UCSD-AML1 (cell line): ENCODE measurements around the gene TMEM221.

Experiments
- DNase-seq: peaks from one replicate; lab custom pipeline; 2025; ENCODE audit not compliant: unreplicated experiment; lab: John Stamatoyannopoulos, UW

The TMEM221 gene

GRCh38 chr19:17445526-17446165 is 2.8 kb downstream of the TMEM221 start:
- DNase-seq = no peak

GRCh38 chr19:17441241-17442021 is 7.0 kb downstream of the TMEM221 start:
- DNase-seq = peak; percentile 23

DNA sequence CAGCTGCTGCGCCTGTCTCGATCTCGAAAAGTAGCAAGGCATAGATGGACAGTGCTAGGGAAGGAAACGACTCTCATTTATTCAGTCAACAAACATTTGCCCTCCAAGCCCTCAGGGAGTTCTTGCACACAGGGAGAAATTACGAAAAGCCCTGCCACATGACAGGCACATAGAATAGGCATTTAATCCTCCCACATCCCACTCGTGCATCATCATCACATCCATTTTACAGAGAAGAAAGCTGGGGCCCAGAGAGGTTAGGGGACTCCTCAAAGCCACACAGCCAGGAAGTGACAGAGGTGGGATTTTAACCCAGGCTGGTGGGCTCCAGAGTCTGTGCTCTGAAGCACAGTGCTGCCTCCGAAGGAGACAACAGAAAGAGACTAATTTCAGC is 11.6 kb downstream of the TMEM221 start:
- no peak for DNase-seq

GRCh38 chr19:17436094-17436873 is 12.2 kb downstream of the TMEM221 start:
- no peak for DNase-seq

DNA sequence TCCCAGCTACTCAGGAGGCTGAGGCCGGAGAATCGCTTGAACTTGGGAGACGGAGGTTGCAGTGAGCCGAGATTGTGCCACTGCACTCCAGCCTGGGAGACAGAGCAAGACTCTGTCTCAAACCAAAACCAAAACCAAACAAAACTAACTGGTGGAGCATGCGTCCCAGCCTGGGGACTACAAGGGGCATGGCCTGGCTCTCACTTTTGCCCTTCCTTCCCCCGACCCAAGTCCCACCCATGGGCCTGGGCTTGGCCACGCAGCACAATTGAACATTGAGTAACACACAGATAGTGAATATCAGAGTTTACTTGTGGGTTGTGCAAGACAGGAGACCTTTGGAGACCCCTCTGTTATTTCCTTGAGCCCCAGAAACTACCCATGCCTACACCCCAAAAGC is 13.2 kb downstream of the TMEM221 start:
- DNase-seq = no peak

DNA sequence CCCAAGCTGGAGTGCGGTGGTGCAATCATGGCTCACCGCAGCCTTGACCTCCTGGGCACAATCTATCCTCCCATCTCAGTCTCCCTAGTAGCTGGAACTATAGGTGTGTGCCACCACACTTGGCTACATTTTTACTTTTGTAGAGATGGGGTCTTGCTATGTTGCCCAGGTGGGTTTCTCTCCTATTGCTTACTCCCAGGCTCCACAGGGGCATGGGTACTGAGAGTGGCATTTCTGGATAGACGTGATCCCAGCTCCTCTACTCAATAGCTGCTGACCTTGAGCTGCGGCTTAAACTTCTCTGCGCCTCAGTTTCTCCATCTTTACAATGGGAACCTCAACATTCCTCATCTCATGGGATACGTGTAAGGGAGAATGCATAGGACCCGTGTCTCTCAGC is 17.1 kb downstream of the TMEM221 start:
- no peak for DNase-seq

DNA sequence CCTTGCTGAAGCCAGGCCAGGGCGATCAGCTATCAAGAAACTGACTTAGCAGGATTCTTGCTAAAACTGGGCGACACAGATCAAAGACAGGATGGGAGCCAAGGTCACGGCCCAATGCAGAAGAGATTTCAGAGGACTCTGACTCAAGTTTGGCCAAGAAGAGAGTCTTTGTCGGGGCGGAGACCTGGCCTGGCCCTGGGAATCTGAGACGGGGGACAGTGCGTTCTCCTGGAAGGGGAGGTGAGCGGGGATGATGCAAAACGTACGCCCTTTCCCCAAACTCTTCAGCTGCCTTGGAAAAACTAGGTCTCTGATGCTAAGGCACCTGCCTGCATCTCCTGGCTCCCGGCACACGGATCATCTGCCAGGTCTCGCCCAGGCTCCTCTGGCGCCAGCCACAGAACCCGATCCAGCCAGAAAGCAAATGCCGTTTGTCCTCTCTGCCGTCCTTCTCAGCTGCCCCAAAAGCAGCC is 18.8 kb downstream of the TMEM221 start:
- no peak for DNase-seq

GRCh38 chr19:17424743-17425365 is 23.6 kb downstream of the TMEM221 start:
- peak; percentile 74 for DNase-seq

DNA sequence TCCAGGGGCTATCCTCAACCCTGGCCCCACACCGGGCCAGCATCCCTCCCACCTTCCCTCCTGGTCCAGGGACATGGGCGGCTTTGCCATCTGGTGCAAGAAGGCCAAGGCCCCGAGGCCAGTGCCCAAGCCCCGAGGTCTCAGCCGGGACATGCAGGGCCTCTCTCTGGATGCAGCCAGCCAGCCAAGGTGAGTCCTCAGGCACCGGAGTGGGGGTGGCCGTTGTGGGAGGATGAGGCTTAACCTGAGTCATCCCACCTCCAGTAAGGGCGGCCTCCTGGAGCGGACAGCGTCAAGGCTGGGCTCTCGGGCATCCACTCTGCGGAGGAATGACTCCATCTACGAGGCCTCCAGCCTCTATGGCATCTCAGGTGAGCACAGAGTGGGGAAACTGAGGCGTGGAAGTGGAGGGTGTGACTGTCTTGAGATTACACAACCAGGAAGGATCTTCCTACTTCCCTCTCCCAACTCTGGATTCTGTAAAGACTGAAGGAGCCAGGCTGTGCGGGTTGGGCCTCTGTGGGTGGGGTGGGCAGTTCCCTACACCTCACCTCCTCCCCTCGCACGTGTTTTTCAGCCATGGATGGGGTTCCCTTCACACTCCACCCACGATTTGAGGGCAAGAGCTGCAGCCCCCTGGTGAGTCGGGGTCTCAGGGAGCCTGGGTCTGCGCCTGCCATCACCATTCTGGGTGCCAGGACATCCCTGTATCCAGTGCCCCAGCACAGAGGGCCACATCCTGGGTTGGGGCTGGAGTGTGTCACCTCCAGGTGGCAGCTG is 24.8 kb downstream of the TMEM221 start:
- DNase-seq = no peak

GRCh38 chr19:17421942-17422341 is 26.5 kb downstream of the TMEM221 start:
- DNase-seq = no peak

GRCh38 chr19:17420475-17420924 is 28.0 kb downstream of the TMEM221 start:
- peak; percentile 54 for DNase-seq

DNA sequence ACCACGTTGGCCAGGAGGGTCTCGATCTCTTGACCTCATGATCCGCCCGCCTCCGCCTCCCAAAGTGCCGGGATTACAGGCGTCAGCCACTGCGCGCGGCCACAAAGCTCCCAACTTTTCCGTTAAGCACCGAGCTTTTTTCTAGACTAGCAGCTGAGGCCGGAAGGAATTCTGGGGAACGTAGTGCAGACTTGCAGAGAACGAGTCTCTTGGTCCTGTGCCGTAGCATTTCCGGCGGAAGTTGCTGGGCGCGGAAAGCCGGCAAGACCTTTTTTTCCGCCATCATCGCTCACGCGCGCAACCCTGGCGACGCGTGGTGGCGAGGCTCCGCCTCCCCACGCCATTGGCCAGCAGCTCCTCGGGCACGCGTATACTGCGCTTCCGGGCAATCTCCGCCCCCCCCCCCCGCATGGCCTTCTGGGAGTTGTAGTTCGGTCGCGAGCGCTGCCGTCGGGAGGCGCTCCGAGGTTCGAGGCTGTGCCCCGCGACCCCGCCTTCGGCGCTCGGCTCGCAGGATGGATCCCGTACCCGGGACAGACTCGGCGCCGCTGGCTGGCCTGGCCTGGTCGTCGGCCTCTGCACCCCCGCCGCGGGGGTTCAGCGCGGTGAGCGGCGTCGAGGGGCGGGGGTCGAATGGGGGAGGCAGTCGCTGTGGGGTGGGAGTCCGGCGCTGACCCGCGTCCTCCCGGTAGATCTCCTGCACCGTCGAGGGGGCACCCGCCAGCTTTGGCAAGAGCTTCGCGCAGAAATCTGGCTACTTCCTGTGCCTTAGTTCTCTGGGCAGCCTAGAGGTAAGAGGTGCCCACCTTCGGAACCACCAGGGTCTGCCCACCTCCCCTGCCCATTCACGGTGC is 28.6 kb downstream of the TMEM221 start, which contains the start of gene MVB12A:
Gene MVB12A (plus strand): TSS at position 427 of the 854 bp plus-strand sequence. CDS start 89 bp downstream, at position 516.
- DNase-seq = peak; percentile 98

DNA sequence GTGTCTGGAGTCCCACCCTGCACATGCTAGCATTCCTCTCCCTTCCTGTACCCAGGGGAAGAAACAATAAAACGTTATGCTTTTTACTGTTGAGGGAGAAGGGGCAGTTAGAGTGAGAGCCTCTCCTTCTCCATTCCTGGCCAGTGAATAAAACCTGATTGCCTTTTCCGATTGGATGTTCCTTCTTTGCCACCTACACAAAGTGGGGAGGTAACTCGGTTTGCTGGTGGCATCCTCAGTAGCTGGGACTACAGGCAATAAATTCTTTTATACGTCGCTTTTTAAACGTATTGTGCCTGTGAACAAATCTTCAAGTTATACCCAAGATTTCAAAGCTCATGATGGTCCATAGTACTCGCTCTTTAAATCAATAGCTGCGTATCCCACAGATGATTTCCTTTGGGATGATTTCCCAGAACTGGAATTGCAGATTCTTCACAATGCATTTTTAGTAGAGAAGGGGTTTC is 29.3 kb downstream of the TMEM221 start:
- no peak for DNase-seq

GRCh38 chr19:17418710-17419109 is 29.8 kb downstream of the TMEM221 start:
- DNase-seq = no peak

DNA sequence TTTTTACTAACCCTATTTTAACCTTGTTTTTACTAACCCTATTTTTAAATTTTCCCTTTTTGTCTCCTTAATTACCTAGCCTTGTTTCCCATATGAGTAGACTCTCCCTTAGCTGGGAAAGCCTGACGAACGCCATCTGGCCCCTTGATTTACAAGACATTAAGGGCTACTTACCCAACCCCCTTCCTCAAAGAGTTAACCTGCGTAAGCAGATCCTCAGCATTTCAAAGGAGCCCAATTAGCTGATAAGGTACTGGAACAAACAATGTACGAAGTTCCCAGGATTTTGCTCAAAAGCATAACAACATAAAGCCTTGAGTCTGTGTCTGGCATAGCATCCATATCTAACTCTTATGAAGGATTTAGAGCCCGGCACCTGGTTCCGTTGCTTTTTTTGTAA is 33.3 kb downstream of the TMEM221 start:
- no peak for DNase-seq

GRCh38 chr19:17414097-17414496 is 34.4 kb downstream of the TMEM221 start:
- DNase-seq = no peak

GRCh38 chr19:17411801-17412200 is 36.7 kb downstream of the TMEM221 start:
- no peak for DNase-seq

- no peak for DNase-seq
Measured at GRCh38 chr19:17409990-17410389, 38.5 kb downstream of the TMEM221 start.

DNA sequence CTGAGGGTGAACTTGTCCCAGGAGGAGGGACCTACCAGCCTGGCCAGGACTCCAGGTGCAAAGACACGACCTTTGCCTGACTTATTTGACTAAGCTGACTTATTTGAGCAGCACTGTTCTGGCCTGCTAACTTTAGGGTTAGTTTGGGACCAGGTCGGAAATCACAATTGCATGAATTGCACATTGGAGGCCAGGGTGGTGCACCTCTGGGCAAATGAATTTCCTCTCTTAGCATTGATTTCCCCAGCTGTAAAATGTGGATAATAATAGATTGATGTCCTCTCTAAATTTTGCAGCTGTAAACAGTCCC is 41.6 kb downstream of the TMEM221 start:
- DNase-seq = no peak
